DND-41 (cell line): ENCODE measurements around the gene ESYT3.

ENCODE experiments used
- ATAC-seq: fragments of 200-7000 bp; cut with Tn5 transposase; 3 replicates; pipeline ENCODE4 v1.9.1; 2021; ENCODE audit warnings: low read depth; ENCODE audit not compliant: insufficient read depth
- DNase-seq: peaks from one replicate; pipeline ENCODE4 v3.0.0-alpha.2; 2020
- H2AFZ ChIP-seq: 2 replicates; pipeline ENCODE4 v1.6.0; 2012; ENCODE audit warnings: low read depth, low read length
- H3K27ac ChIP-seq: 2 replicates; pipeline ENCODE4 v1.5.1; 2012; ENCODE audit warnings: low read length, inconsistent platforms
- H3K27me3 ChIP-seq: fragments of 200-600 bp; sonication (generic); 2 replicates; pipeline ENCODE4 v1.6.0; 2012; ENCODE audit warnings: low read length, mild to moderate bottlenecking, inconsistent platforms; ENCODE audit not compliant: insufficient read depth, poor library complexity
- H3K36me3 ChIP-seq: 2 replicates; pipeline ENCODE4 v1.5.1; 2012; ENCODE audit warnings: low read length, inconsistent platforms; ENCODE audit not compliant: insufficient read depth
- H3K4me1 ChIP-seq: 2 replicates; pipeline ENCODE4 v1.5.1; 2012; ENCODE audit warnings: mild to moderate bottlenecking, low read length; ENCODE audit not compliant: insufficient read depth
- H3K4me2 ChIP-seq: 2 replicates; pipeline ENCODE4 v1.6.0; 2012; ENCODE audit warnings: mild to moderate bottlenecking, moderate library complexity, low read length, inconsistent platforms; ENCODE audit not compliant: insufficient read depth
- H3K4me3 ChIP-seq, 2 experiments: fragments of 200-600 bp in 1 of 2; shearing (Covaris generic) in 1 of 2; 2 replicates each; pipeline ENCODE4 v1.5.1; 2012 to 2016; ENCODE audit warnings: inconsistent platforms in 2 of 2, low read length in 2 of 2, mild to moderate bottlenecking in 2 of 2, low read depth in 1 of 2, moderate library complexity in 1 of 2
- H3K79me2 ChIP-seq: 2 replicates; pipeline ENCODE4 v1.6.0; 2012; ENCODE audit warnings: low read length, inconsistent platforms; ENCODE audit not compliant: insufficient read depth
- H3K9ac ChIP-seq: 2 replicates; pipeline ENCODE4 v1.6.0; 2012; ENCODE audit warnings: low read depth, mild to moderate bottlenecking, inconsistent platforms, low read length, moderate library complexity
- H3K9me3 ChIP-seq: 2 replicates; pipeline ENCODE4 v1.5.1; 2012; ENCODE audit warnings: low read length, moderate library complexity, mild to moderate bottlenecking, inconsistent platforms; ENCODE audit not compliant: insufficient read depth, severe bottlenecking
- H4K20me1 ChIP-seq: 2 replicates; pipeline ENCODE4 v1.6.0; 2012; ENCODE audit warnings: low read length; ENCODE audit not compliant: insufficient read depth
- EZH2 ChIP-seq: IDR thresholded peaks from 3 replicates; pipeline ENCODE4 v1.6.1; 2012; ENCODE audit warnings: borderline replicate concordance, low read depth, mild to moderate bottlenecking, moderate library complexity, low read length, inconsistent platforms; ENCODE audit not compliant: severe bottlenecking
- TF ChIP-seq, protein P1 (sequence below): IDR thresholded peaks from 2 replicates; pipeline ENCODE4 v1.5.1; 2012; ENCODE audit warnings: borderline replicate concordance, low read length, moderate library complexity, mild to moderate bottlenecking; ENCODE audit not compliant: poor library complexity, severe bottlenecking; ENCODE audit errors: extremely low read depth

The ESYT3 gene

DNA sequence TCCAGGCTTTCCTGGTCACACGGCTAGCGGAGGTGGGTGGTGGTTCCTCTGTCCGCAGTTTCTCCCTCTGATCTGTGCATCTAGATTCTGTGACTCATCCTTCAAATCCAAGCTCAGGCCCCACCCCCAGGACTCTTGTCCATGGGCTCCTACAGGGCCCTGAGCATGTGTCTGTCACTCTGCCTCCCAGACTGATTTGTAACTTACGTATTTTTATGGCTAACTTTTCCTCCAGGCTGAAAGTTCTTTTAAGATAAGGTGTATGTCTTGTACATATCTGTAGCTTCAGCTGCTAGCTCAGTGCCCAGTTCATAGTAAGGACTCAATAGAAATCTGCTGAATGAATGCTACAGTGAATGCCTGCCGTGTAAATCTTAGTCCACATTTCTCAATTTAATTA, 8.0 kb downstream of the ESYT3 start:
- ATAC-seq: no peak
- DNase-seq: no peak
- Histone ChIP-seq H2AFZ (no peak overlapping the region), H3K79me2 (no peaks in the 10 kb centered on the region), H3K4me3 (no peak overlapping the region), H4K20me1 (no peaks in the 10 kb centered on the region), H3K27me3 (no peaks in the 10 kb centered on the region), H3K27ac (no peak overlapping the region), H3K9ac (no peak overlapping the region), H3K9me3 (no peaks in the 10 kb centered on the region), H3K4me1 (no peaks in the 10 kb centered on the region), H3K4me2 (no peak overlapping the region), H3K36me3 (no peaks in the 10 kb centered on the region)
- TF ChIP-seq, protein P1, sequence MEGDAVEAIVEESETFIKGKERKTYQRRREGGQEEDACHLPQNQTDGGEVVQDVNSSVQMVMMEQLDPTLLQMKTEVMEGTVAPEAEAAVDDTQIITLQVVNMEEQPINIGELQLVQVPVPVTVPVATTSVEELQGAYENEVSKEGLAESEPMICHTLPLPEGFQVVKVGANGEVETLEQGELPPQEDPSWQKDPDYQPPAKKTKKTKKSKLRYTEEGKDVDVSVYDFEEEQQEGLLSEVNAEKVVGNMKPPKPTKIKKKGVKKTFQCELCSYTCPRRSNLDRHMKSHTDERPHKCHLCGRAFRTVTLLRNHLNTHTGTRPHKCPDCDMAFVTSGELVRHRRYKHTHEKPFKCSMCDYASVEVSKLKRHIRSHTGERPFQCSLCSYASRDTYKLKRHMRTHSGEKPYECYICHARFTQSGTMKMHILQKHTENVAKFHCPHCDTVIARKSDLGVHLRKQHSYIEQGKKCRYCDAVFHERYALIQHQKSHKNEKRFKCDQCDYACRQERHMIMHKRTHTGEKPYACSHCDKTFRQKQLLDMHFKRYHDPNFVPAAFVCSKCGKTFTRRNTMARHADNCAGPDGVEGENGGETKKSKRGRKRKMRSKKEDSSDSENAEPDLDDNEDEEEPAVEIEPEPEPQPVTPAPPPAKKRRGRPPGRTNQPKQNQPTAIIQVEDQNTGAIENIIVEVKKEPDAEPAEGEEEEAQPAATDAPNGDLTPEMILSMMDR: no peak
- no peak for TF ChIP-seq EZH2

DNA sequence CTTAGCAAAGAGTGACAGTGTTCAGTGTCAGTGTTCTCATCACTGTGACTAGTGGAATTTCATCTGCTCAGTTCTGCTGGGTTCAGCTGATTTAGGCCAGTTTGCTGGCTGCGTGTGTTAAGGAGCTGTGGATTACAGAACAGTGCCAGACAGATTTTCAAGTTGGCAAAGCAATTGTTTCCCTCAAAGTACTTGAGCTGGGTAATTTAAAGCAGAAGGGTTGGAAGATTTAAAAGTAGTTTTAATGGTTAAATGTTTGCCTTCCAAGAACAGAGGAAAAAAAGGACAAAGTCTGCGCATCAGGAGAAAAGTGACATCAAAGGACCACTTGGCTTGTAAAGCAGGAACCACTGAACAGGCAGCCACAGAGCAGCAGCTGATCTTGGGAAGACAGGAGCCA, 8.7 kb downstream of the ESYT3 start:
- no peak overlapping the region for H3K4me3 ChIP-seq
- TF ChIP-seq, protein P1: no peak
- TF ChIP-seq EZH2: no peak
- H3K79me2 ChIP-seq: no peaks in the 10 kb centered on the region
- no peak overlapping the region for H3K4me2 ChIP-seq
- H2AFZ ChIP-seq: no peak overlapping the region
- no peaks in the 10 kb centered on the region for H3K9me3 ChIP-seq
- no peaks in the 10 kb centered on the region for H3K36me3 ChIP-seq
- no peaks in the 10 kb centered on the region for H3K27me3 ChIP-seq
- DNase-seq: no peak
- H3K27ac ChIP-seq: no peak overlapping the region
- H4K20me1 ChIP-seq: no peaks in the 10 kb centered on the region
- no peaks in the 10 kb centered on the region for H3K4me1 ChIP-seq
- no peak overlapping the region for H3K9ac ChIP-seq
- no peak for ATAC-seq

DNA sequence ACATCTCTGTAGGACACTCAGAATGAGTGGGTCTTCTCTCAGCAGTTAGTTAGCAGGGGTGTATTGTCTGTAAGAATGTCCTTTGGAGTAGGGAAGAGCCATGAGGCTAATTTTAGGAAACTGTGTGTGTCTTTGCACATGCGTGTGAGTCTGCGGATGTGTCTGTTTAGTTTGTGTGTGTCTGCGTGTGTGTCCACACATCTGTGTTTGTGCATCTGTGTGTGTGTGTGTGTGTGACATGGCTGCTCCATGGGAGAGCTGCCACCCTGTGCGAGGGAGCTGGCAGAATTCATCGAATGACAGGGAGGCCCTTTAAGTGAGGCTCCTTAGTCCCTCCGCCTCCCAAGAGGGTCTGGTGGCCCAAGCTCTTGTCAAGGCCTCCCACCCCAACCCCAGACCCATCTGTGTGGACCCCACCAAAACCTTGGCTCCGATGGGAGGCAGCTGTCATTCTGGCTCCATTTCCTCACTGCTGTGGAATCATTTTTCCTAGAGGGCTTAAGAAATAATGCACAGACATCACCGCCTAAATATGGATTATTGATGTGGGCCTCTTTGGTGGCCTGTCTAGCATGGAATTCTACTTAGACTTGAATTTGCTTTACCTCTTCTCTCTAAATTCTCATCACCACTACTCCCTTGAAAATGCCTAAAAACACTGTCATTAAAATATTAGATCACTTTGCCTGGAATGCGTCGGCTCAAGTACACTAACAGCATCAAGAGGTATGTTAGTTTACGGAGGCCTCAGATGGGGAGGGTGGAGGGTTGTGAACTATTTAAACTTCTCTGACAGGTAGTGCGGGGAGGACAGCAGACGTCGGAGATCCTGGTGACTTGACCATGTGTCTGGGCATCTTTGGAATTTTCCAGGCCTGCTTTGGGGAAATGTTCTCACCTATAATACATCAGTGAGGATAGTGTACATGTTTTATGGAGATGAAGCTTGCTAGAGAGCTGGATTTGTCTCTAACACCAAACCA, 9.4 kb downstream of the ESYT3 start:
- Histone ChIP-seq H3K9me3 (no peaks in the 10 kb centered on the region), H3K36me3 (no peaks in the 10 kb centered on the region), H3K4me3 (no peak overlapping the region), H3K9ac (no peak overlapping the region), H2AFZ (no peak overlapping the region), H3K4me1 (no peaks in the 10 kb centered on the region), H3K27ac (no peak overlapping the region), H3K27me3 (no peaks in the 10 kb centered on the region), H3K4me2 (no peak overlapping the region), H4K20me1 (no peaks in the 10 kb centered on the region), H3K79me2 (no peaks in the 10 kb centered on the region)
- ATAC-seq (no peak), DNase-seq (no peak)
- TF ChIP-seq, protein P1: no peak
- TF ChIP-seq EZH2: no peak
